Endothelial cell of umbilical vein (primary cell): ENCODE data around the gene ROBO2. TPM values are rescaled to one million over a fixed set of nuclear protein-coding genes. Genes with fewer than 3 reads are reported as not detected.

Experiments
- BruUV-seq: library from RNA; stranded (reverse); fragments of 400-500 nt; replicated peaks from 2 replicates; lab custom pipeline; 2021; lab: Mats Ljungman, UMichigan
- CTCF ChIA-PET: fragments of 300-600, 350-600 bp; sonication (Branson Sonifier 250); formaldehyde crosslinking; loops from one replicate; lab custom pipeline; 2021; ENCODE audit warnings: antibody characterized with exemption, inconsistent platforms; lab: Charles Lee
- POLR2A ChIA-PET: fragments of 300-600, 350-600 bp; sonication (Branson Sonifier 250); formaldehyde crosslinking; loops from one replicate; lab custom pipeline; 2021; ENCODE audit warnings: antibody characterized with exemption, inconsistent platforms; lab: Charles Lee
- DNase-seq: peaks from one replicate; pipeline ENCODE4 v3.0.0-alpha.2; 2011; ENCODE audit warnings: low read depth, low spot score
- FAIRE-seq: peaks from 2 replicates; lab custom pipeline; 2011; peaks lifted over from hg19 to GRCh38; lab: Jason Lieb, UNC
- H2AFZ ChIP-seq: 2 replicates; pipeline ENCODE4 v1.6.0; 2012; ENCODE audit warnings: low read depth, low read length, control low read depth, inconsistent platforms
- H3K27ac ChIP-seq: 2 replicates; pipeline ENCODE4 v1.5.1; 2011; ENCODE audit warnings: low read depth, mild to moderate bottlenecking, control low read depth, low read length, moderate library complexity; ENCODE audit not compliant: insufficient read depth
- H3K27me3 ChIP-seq, 2 experiments: 2 replicates each; pipeline versions ENCODE4 v1.6.0 to v1.6.1; 2011; ENCODE audit warnings: low read length in 2 of 2, mixed read lengths in 1 of 2; ENCODE audit not compliant: control insufficient read depth in 2 of 2, insufficient read depth in 2 of 2
- H3K36me3 ChIP-seq, 2 experiments: 2 replicates in 1 of 2; 3 replicates in 1 of 2; pipeline ENCODE4 v1.5.1; 2011; ENCODE audit warnings: low read length in 2 of 2, mild to moderate bottlenecking in 1 of 2, moderate library complexity in 1 of 2; ENCODE audit not compliant: control insufficient read depth in 2 of 2, insufficient read depth in 2 of 2; ENCODE audit errors: extremely low read depth in 1 of 2
- H3K4me1 ChIP-seq: 3 replicates; pipeline ENCODE4 v1.5.1; 2011; ENCODE audit warnings: mild to moderate bottlenecking, low read length; ENCODE audit not compliant: control insufficient read depth, insufficient read depth; ENCODE audit errors: extremely low read depth
- H3K4me2 ChIP-seq: 2 replicates; pipeline ENCODE4 v1.6.1; 2011; ENCODE audit warnings: low read length, control low read depth, mixed read lengths; ENCODE audit not compliant: insufficient read depth
- H3K4me3 ChIP-seq, 3 experiments: fragments of 200-600 bp in 1 of 3; sonication (generic), shearing (Covaris generic) in 1 of 3; replicated peaks in 1 of 3; 2 replicates each; pipeline ENCODE4 v1.5.1; 2011 to 2016; ENCODE audit warnings: control low read depth in 3 of 3, low read length in 3 of 3, mild to moderate bottlenecking in 2 of 3, inconsistent platforms in 1 of 3, low read depth in 1 of 3, moderate library complexity in 1 of 3; ENCODE audit not compliant: insufficient read depth in 1 of 3
- H3K79me2 ChIP-seq: 2 replicates; pipeline ENCODE4 v1.6.0; 2012; ENCODE audit warnings: low read length, inconsistent platforms; ENCODE audit not compliant: control insufficient read depth, insufficient read depth
- H3K9ac ChIP-seq: replicated peaks from 2 replicates; pipeline ENCODE3; 2011; ENCODE audit warnings: low read length, control low read depth; ENCODE audit not compliant: insufficient read depth; ENCODE audit errors: extremely low read depth
- H3K9me1 ChIP-seq: replicated peaks from 3 replicates; pipeline ENCODE4 v1.6.0; 2011; ENCODE audit warnings: mild to moderate bottlenecking, low read length; ENCODE audit not compliant: control insufficient read depth, insufficient read depth; ENCODE audit errors: extremely low read depth
- H3K9me3 ChIP-seq: replicated peaks from 2 replicates; pipeline ENCODE4 v1.5.1; 2012; ENCODE audit warnings: low read length, inconsistent platforms; ENCODE audit not compliant: control insufficient read depth, insufficient read depth
- H4K20me1 ChIP-seq: replicated peaks from 2 replicates; pipeline ENCODE3; 2011; ENCODE audit warnings: mild to moderate bottlenecking, low read length; ENCODE audit not compliant: control insufficient read depth, insufficient read depth; ENCODE audit errors: extremely low read depth
- CTCF ChIP-seq, 2 donors: IDR thresholded peaks; 1 replicate in 1 of 2; 2 replicates in 1 of 2; pipeline ENCODE4 v1.5.1; 2011; ENCODE audit warnings: low read length in 2 of 2, mild to moderate bottlenecking in 2 of 2, moderate library complexity in 2 of 2, control low read depth in 1 of 2, inconsistent platforms in 1 of 2, low read depth in 1 of 2; ENCODE audit not compliant: insufficient read depth in 1 of 2; ENCODE audit errors: extremely low read depth in 1 of 2
- EZH2 ChIP-seq: IDR thresholded peaks from 2 replicates; pipeline ENCODE4 v1.6.1; 2012; ENCODE audit warnings: borderline replicate concordance, low read depth, mild to moderate bottlenecking, moderate library complexity, low read length, inconsistent platforms; ENCODE audit not compliant: severe bottlenecking
- FOS ChIP-seq: IDR thresholded peaks from 2 replicates; pipeline ENCODE4 v1.6.1; 2011; ENCODE audit warnings: mild to moderate bottlenecking, low read length, moderate library complexity, borderline replicate concordance; ENCODE audit not compliant: insufficient read depth
- GATA2 ChIP-seq: IDR thresholded peaks from 2 replicates; pipeline ENCODE4 v1.7.0; 2011; ENCODE audit warnings: low read depth, mild to moderate bottlenecking, moderate library complexity, mixed read lengths, low read length; ENCODE audit not compliant: insufficient read length, insufficient read depth
- JUN ChIP-seq: IDR thresholded peaks from 2 replicates; pipeline ENCODE4 v1.6.1; 2011; ENCODE audit warnings: borderline replicate concordance, low read depth; ENCODE audit not compliant: insufficient read length, insufficient read depth
- MAX ChIP-seq: IDR thresholded peaks from 2 replicates; pipeline ENCODE4 v1.6.1; 2011; ENCODE audit not compliant: insufficient read depth, insufficient read length
- MYC ChIP-seq: IDR thresholded peaks from one replicate; pipeline ENCODE4 v1.6.1; 2011; ENCODE audit warnings: mild to moderate bottlenecking, low read depth, low read length
- POLR2A ChIP-seq: IDR thresholded peaks from 2 replicates; pipeline ENCODE4 v1.6.1; 2012; ENCODE audit warnings: low read depth, mild to moderate bottlenecking, control low read depth, low read length
- POLR2AphosphoS5 ChIP-seq: IDR thresholded peaks from 2 replicates; pipeline ENCODE4 v1.6.1; 2012; ENCODE audit warnings: low read depth, mild to moderate bottlenecking, control low read depth, low read length, moderate library complexity; ENCODE audit not compliant: insufficient read depth
- dilution Hi-C: fragments of 300-500 bp; cut with MboI; formaldehyde crosslinking; loops from one replicate; pipeline ENCODE4 v1.15.0; 2019; ENCODE audit warnings: low sequenced_read_pairs; ENCODE audit not compliant: extremely low pct_ligation_motif_present
- intact Hi-C: fragments of 100-400 bp; cut with micrococcal nuclease; formaldehyde crosslinking; loops from one replicate; pipeline ENCODE4 v1.10.0; 2022
- polyA plus RNA-seq, 4 experiments: library from polyadenylated mRNA; depleted of rRNA in 3 of 4; stranded (reverse) in 3 of 4; unstranded in 1 of 4; fragments of >200 nt; gene quantifications; 2 replicates each; pipeline versions ENCODE4 v1.2.1 to v1.2.3, GENCODE V29; 2011 to 2012; ENCODE audit warnings: missing spikeins in 1 of 4
- total RNA-seq: library from RNA; stranded (reverse); gene quantifications from 2 replicates; pipeline ENCODE4 v1.2.3, GENCODE V29; 2021

Gene ROBO2
- total and polyA plus RNA-seq, 2 donors (not counting 3 experiments of a cell fraction or from before 2014, with no cell fraction given): not detected

- H3K4me1 ChIP-seq: no peaks in the 10 kb centered on the region
- no peaks in the 10 kb centered on the region for H3K79me2 ChIP-seq
- no peaks in the 10 kb centered on the region for H3K9me3 ChIP-seq
- POLR2A ChIA-PET: no interaction called here
- intact Hi-C loops (no loop called here), dilution Hi-C loops (no loop called here)
- no peaks in the 10 kb centered on the region for H4K20me1 ChIP-seq
- FAIRE-seq: no peak
- H2AFZ ChIP-seq: no peak overlapping the region
- no peaks in the 10 kb centered on the region for H3K36me3 ChIP-seq
- no peak overlapping the region for H3K9ac ChIP-seq
- DNase-seq: no peak
- no peak overlapping the region for H3K4me2 ChIP-seq
- no peaks in the 10 kb centered on the region for H3K9me1 ChIP-seq
- no peaks in the 10 kb centered on the region for H3K27me3 ChIP-seq
- no peak for TF ChIP-seq POLR2AphosphoS5
- no peak for TF ChIP-seq GATA2
- TF ChIP-seq MYC: no peak
- TF ChIP-seq CTCF (IDR thresholded peaks at IDR 0.05; ENCODE audit: extremely low read depth in 1 of 2, insufficient read depth in 1 of 2, low read depth in 1 of 2, low read length in 2 of 2): no peak
- no peak for TF ChIP-seq EZH2
- no peak for TF ChIP-seq JUN
- no peak for TF ChIP-seq POLR2A
- no peak for TF ChIP-seq FOS
- no peak for TF ChIP-seq MAX
- H3K4me3 ChIP-seq: no peak overlapping the region
- CTCF ChIA-PET: no interaction called here
- H3K27ac ChIP-seq: no peak overlapping the region
- BruUV-seq: no TSS peak
Measured at GRCh38 chr3:77562089-77562488, 522.2 kb downstream of the ROBO2 start.
